K562 (cell line): Measurements from ENCODE around the gene CHDH. TPM values are rescaled to one million over a fixed set of nuclear protein-coding genes. Genes with fewer than 3 reads are reported as not detected.

ENCODE experiments used
- ATAC-seq: fragments of 200-7000 bp; cut with Tn5 transposase; 3 replicates; pipeline ENCODE4 v1.9.1; 2020; ENCODE audit warnings: moderate library complexity
- BruUV-seq: library from RNA; stranded (reverse); fragments of 400-500 nt; replicated peaks from 2 replicates; lab custom pipeline; 2021; lab: Mats Ljungman, UMichigan
- CTCF ChIA-PET: fragments of 300-600 bp; formaldehyde crosslinking; extraction: SDS; loops from one replicate; lab custom pipeline; 2021; ENCODE audit warnings: low intra/inter-chr PET ratio; lab: Yijun Ruan, JAX
- POLR2A ChIA-PET: fragments of 300-600, 350-650 bp; sonication (Branson Sonifier 250); formaldehyde crosslinking; extraction: SDS; loops from one replicate; lab custom pipeline; 2021; ENCODE audit warnings: antibody characterized with exemption, inconsistent platforms; lab: Yijun Ruan, JAX
- DNase-seq, 4 experiments: peaks; one replicate each; pipeline versions ENCODE4 v3.0.0 to v3.0.0-alpha.2; 2011 to 2018; ENCODE audit warnings: low spot score in 3 of 4, mixed read lengths in 3 of 4; ENCODE audit errors: extremely low read depth in 1 of 4
- FAIRE-seq: peaks from 2 replicates; lab custom pipeline; 2011; peaks lifted over from hg19 to GRCh38; lab: Jason Lieb, UNC
- H2AFZ ChIP-seq: 2 replicates; pipeline ENCODE4 v1.6.0; 2011; ENCODE audit warnings: low read depth, low read length, control low read depth, inconsistent platforms
- H3K27ac ChIP-seq: fragments of 200-600 bp; 3 replicates; pipeline ENCODE4 v1.8.0; 2011; ENCODE audit warnings: low read depth, mild to moderate bottlenecking, control low read depth, inconsistent platforms, low read length, moderate library complexity, mixed read lengths; ENCODE audit errors: extremely low read depth
- H3K27me3 ChIP-seq, 2 experiments: fragments of 300-600 bp in 1 of 2; 2 replicates in 1 of 2; 3 replicates in 1 of 2; pipeline versions ENCODE4 v1.6.0 to v1.8.0; 2011; ENCODE audit warnings: inconsistent platforms in 2 of 2, low read length in 2 of 2, mild to moderate bottlenecking in 1 of 2, mixed read lengths in 1 of 2, moderate library complexity in 1 of 2; ENCODE audit not compliant: control insufficient read depth in 2 of 2, insufficient read depth in 2 of 2
- H3K36me3 ChIP-seq: fragments of 300-600 bp; 3 replicates; pipeline ENCODE4 v1.8.0; 2011; ENCODE audit warnings: mild to moderate bottlenecking, low read length, inconsistent platforms; ENCODE audit not compliant: control insufficient read depth, insufficient read depth
- H3K4me1 ChIP-seq, 2 experiments: fragments of 200-600 bp in 1 of 2; replicated peaks in 1 of 2; 2 replicates in 1 of 2; 3 replicates in 1 of 2; pipeline versions ENCODE4 v1.5.1 to v1.8.0; 2011; ENCODE audit warnings: inconsistent platforms in 2 of 2, low read length in 2 of 2, mild to moderate bottlenecking in 1 of 2, mixed read lengths in 1 of 2, moderate library complexity in 1 of 2; ENCODE audit not compliant: control insufficient read depth in 2 of 2, insufficient read depth in 2 of 2
- H3K4me2 ChIP-seq: 2 replicates; pipeline ENCODE4 v1.6.1; 2011; ENCODE audit warnings: low read length, control low read depth, inconsistent platforms, mixed read lengths; ENCODE audit not compliant: insufficient read depth
- H3K4me3 ChIP-seq: fragments of 200-600 bp; sonication (generic), shearing (Covaris generic); 2 replicates; pipeline ENCODE4 v1.5.1; 2016; ENCODE audit warnings: control low read depth, inconsistent platforms
- H3K79me2 ChIP-seq: fragments of 200-600 bp; 3 replicates; pipeline ENCODE4 v1.8.0; 2011; ENCODE audit warnings: low read length, inconsistent platforms; ENCODE audit not compliant: control insufficient read depth, insufficient read depth
- H3K9ac ChIP-seq, 2 experiments: 2 replicates each; pipeline versions ENCODE4 v1.6.0 to v1.6.1; 2011; ENCODE audit warnings: low read depth in 2 of 2, low read length in 2 of 2, control low read depth in 1 of 2, inconsistent platforms in 1 of 2, mild to moderate bottlenecking in 1 of 2, mixed read lengths in 1 of 2; ENCODE audit not compliant: insufficient read depth in 1 of 2
- H3K9me1 ChIP-seq: one replicate; pipeline ENCODE4 v1.6.0; 2011; ENCODE audit warnings: inconsistent platforms, mild to moderate bottlenecking, low read length, moderate library complexity; ENCODE audit not compliant: control insufficient read depth, insufficient read depth
- H3K9me3 ChIP-seq: replicated peaks from 2 replicates; pipeline ENCODE4 v1.5.1; 2011; ENCODE audit warnings: low read depth, low read length, inconsistent platforms; ENCODE audit not compliant: control insufficient read depth, insufficient read depth
- H4K20me1 ChIP-seq: replicated peaks from 2 replicates; pipeline ENCODE4 v1.6.1; 2011; ENCODE audit warnings: low read length, inconsistent platforms, mixed read lengths; ENCODE audit not compliant: control insufficient read depth, insufficient read depth
- ARHGAP35 ChIP-seq: fragments of 450-650 bp; IDR thresholded peaks from 2 replicates; pipeline ENCODE4 v1.6.1; 2018; ENCODE audit not compliant: partially characterized antibody
- CREM ChIP-seq: IDR thresholded peaks from 2 replicates; pipeline ENCODE4 v1.6.1; 2014; ENCODE audit warnings: antibody characterized with exemption, low read depth
- ELK1 ChIP-seq: sonication (generic); formaldehyde crosslinking; IDR thresholded peaks from 2 replicates; pipeline ENCODE4 v1.8.1; 2022; ENCODE audit warnings: missing genetic modification reagents
- KDM2B ChIP-seq: fragments of 250-450 bp; sonication (Bioruptor Pico); IDR thresholded peaks from 2 replicates; pipeline ENCODE4 v1.8.0; 2021; ENCODE audit warnings: mild to moderate bottlenecking, moderate library complexity
- MBD1 ChIP-seq: fragments of 250-450 bp; sonication (Bioruptor Pico); IDR thresholded peaks from 2 replicates; pipeline ENCODE4 v1.8.0; 2022; ENCODE audit warnings: inconsistent platforms
- OTX1 ChIP-seq: fragments of 450-650 bp; formaldehyde crosslinking; IDR thresholded peaks from 2 replicates; pipeline ENCODE4 v1.4.0; 2022; ENCODE audit warnings: mild to moderate bottlenecking
- SIRT6 ChIP-seq: IDR thresholded peaks from one replicate; pipeline ENCODE4 v1.6.1; 2012; ENCODE audit warnings: low read depth, mild to moderate bottlenecking, control low read depth, inconsistent platforms, low read length, moderate library complexity
- SNAPC5 ChIP-seq: fragments of 250-450 bp; sonication (Bioruptor Pico); IDR thresholded peaks from 2 replicates; pipeline ENCODE4 v1.8.0; 2021; ENCODE audit warnings: moderate library complexity, mild to moderate bottlenecking, inconsistent platforms
- SRSF3 ChIP-seq: fragments of 200-400 bp; formaldehyde crosslinking; IDR thresholded peaks from 2 replicates; pipeline ENCODE4 v1.6.1; 2016; ENCODE audit warnings: mild to moderate bottlenecking, low read length, moderate library complexity; ENCODE audit not compliant: insufficient read depth
- ZBTB49 ChIP-seq: sonication (generic); formaldehyde crosslinking; IDR thresholded peaks from 2 replicates; pipeline ENCODE4 v1.8.0; 2022; ENCODE audit warnings: missing genetic modification reagents, mild to moderate bottlenecking, borderline replicate concordance
- ZBTB5 ChIP-seq: fragments of 450-650 bp; IDR thresholded peaks from 2 replicates; pipeline ENCODE4 v1.6.1; 2017; ENCODE audit warnings: antibody characterized with exemption
- ZNF23 ChIP-seq: fragments of 250-450 bp; sonication (Bioruptor Pico); IDR thresholded peaks from 2 replicates; pipeline ENCODE4 v1.4.0; 2020; ENCODE audit warnings: mild to moderate bottlenecking
- ZNF24 ChIP-seq: fragments of 450-650 bp; IDR thresholded peaks from 2 replicates; pipeline ENCODE4 v1.6.1; 2016
- ZNF282 ChIP-seq: sonication (generic); formaldehyde crosslinking; IDR thresholded peaks from 2 replicates; pipeline ENCODE4 v1.8.1; 2023; ENCODE audit warnings: missing genetic modification reagents
- ZNF551 ChIP-seq: fragments of 250-450 bp; sonication (Bioruptor Pico); IDR thresholded peaks from 2 replicates; pipeline ENCODE4 v1.5.0; 2021; ENCODE audit warnings: mild to moderate bottlenecking, moderate library complexity
- ZNF707 ChIP-seq: fragments of 250-450 bp; sonication (Bioruptor Pico); conservative IDR thresholded peaks from 2 replicates; pipeline ENCODE4 v1.8.0; 2022; ENCODE audit warnings: inconsistent platforms, mild to moderate bottlenecking, moderate library complexity
- WGBS: fragments of 100-300 bp; shearing (Covaris generic); methylation state at CpG from one replicate; pipeline ENCODE4 v1.1.6; 2016; ENCODE audit warnings: low coverage, mixed read lengths; ENCODE audit not compliant: insufficient coverage; ENCODE audit errors: missing lambda C conversion rate; 5-methylcytosine and 5-hydroxymethylcytosine counted together
- in situ Hi-C: fragments of 300-500 bp; cut with MboI; formaldehyde crosslinking; loops from 4 replicates; pipeline ENCODE4 v1.15.0; 2018; ENCODE audit warnings: inconsistent platforms, mixed read lengths
- intact Hi-C: fragments of 100-400 bp; cut with micrococcal nuclease; formaldehyde crosslinking; loops from 2 replicates; pipeline ENCODE4 v1.14.2; 2022
- polyA plus RNA-seq, 8 experiments: library from polyadenylated mRNA; depleted of rRNA in 4 of 8; stranded (reverse) in 5 of 8; unstranded in 3 of 8; fragments of >200 nt; fragmentation: Nextera tagmentation in 2 of 8; fragmentation: Illumina TruSeq in 1 of 8; extraction: Ambion mirVana in 2 of 8; extraction: Trizol in 1 of 8; gene quantifications; 2 replicates each; pipeline versions ENCODE4 v1.2.1 to v1.2.3, GENCODE V29; 2011 to 2014; ENCODE audit warnings: inconsistent platforms in 1 of 8, missing spikeins in 1 of 8
- total RNA-seq, 7 experiments: library from RNA; depleted of rRNA in 6 of 7; stranded (reverse); fragments of >200 nt in 6 of 7; fragmentation: Illumina TruSeq in 2 of 7; extraction: Trizol in 2 of 7; gene quantifications; 2 replicates each; pipeline versions ENCODE4 v1.2.1 to v1.2.3, GENCODE V29; 2011 to 2021; ENCODE audit warnings: low replicate concordance in 1 of 7

Gene CHDH
- total and polyA plus RNA-seq, 9 of the 15 experiments (the other 6 are each of a cell fraction or from before 2014, with no cell fraction given) = 0.06 to 1.9 (median 0.46) TPM

GRCh38 chr3:53792866-53793265, 53.4 kb downstream of the CHDH start:
- Histone ChIP-seq H3K27ac (no peak overlapping the region), H3K27me3 (peaks cover 0 to 46% of the 10 kb centered on the region in 2 experiments; a peak in 3 of 5 replicates), H3K9ac (no peak overlapping the region), H3K9me1 (no peaks in the 10 kb centered on the region), H3K36me3 (no peaks in the 10 kb centered on the region), H3K79me2 (no peaks in the 10 kb centered on the region), H3K4me1 (no peaks in the 10 kb centered on the region), H2AFZ (no peak overlapping the region), H4K20me1 (no peaks in the 10 kb centered on the region; the same call in 1 of the 2 replicates), H3K4me2 (no peak overlapping the region), H3K4me3 (no peak overlapping the region), H3K9me3 (no peaks in the 10 kb centered on the region)
- intact Hi-C loops = no loop called here
- no peak for FAIRE-seq
- in situ Hi-C loops = no loop called here
- ChIA-PET POLR2A (interaction anchor here (0.6 kb wide), 1 partner anchor 21 kb away, joined by 3 read pairs; no protein-coding TSS in a partner anchor), CTCF (no interaction called here)
- BruUV-seq = no TSS peak
- no peak for ATAC-seq
- TF ChIP-seq ZNF707 = no peak
- TF ChIP-seq ZBTB49 (CRISPR knock-in tag) = no peak
- no peak for TF ChIP-seq CREM
- TF ChIP-seq SNAPC5 (CRISPR knock-in tag) = no peak
- no peak for TF ChIP-seq ZNF282 (CRISPR knock-in tag)
- TF ChIP-seq ZBTB5 = no peak
- TF ChIP-seq ELK1 = no peak
- no peak for TF ChIP-seq ZNF24
- no peak for TF ChIP-seq ZNF551 (CRISPR knock-in tag)
- TF ChIP-seq SRSF3 = no peak
- TF ChIP-seq SIRT6 = no peak
- TF ChIP-seq ARHGAP35 = no peak
- TF ChIP-seq MBD1 = no peak
- TF ChIP-seq KDM2B (CRISPR knock-in tag) = no peak
- no peak for TF ChIP-seq OTX1
- no peak for TF ChIP-seq ZNF23 (CRISPR knock-in tag)
- no peak for DNase-seq
- 6% methylated on average over 2 of the region's 3 CpGs for WGBS
